Measurements from ENCODE around the gene NCBP1. TPM values are rescaled to one million over a fixed set of nuclear protein-coding genes. Genes with fewer than 3 reads are reported as not detected.

Gene NCBP1
- total and polyA plus RNA-seq, 2 donors (not counting 1 experiment from before 2014, with no cell fraction given): 27.1 to 42.9 TPM

DNA sequence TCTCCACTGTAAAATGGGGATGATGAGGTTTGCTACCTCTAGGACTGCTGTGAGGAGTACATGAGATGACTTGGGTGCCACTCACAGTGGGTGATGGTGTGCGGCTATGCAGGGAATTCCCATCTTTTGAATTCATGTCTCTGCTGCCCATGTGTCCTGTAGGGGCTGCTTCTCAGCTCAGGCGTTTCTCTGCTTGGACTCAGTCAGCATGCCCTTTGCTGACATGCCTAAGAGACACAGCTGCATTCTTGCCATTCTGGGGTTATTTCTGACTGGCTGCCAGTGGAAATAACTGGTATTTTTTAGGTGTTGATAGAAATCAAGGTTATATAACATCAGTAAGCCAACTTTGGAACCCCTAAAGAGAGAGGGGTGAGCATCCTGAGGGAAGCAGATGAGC is 87.8 kb downstream of the NCBP1 start:
- no peak for DNase-seq (ENCODE audit: low read depth in 2 of 2)
- no peak overlapping the region for H3K9ac ChIP-seq (ENCODE audit: insufficient read depth, low read length)
- no peaks in the 10 kb centered on the region for H3K79me2 ChIP-seq (ENCODE audit: control insufficient read depth, insufficient read depth, low read length)
- no peak overlapping the region for H3K4me2 ChIP-seq (ENCODE audit: extremely low read depth, insufficient read depth, low read length)
- H3K27ac ChIP-seq (ENCODE audit: insufficient read depth, low read length): no peak overlapping the region
- H2AFZ ChIP-seq (ENCODE audit: low read length): no peak overlapping the region
- H4K20me1 ChIP-seq (ENCODE audit: control insufficient read depth, extremely low read depth, insufficient read depth, low read length): no peaks in the 10 kb centered on the region
- H3K4me3 ChIP-seq (replicated peaks in 1 of 4; ENCODE audit: control extremely low read depth in 1 of 4, insufficient read depth in 1 of 4, low read depth in 3 of 4, low read length in 4 of 4): no peak overlapping the region
- H3K36me3 ChIP-seq (ENCODE audit: control insufficient read depth, insufficient read depth, low read length): no peaks in the 10 kb centered on the region
- peaks cover 8% of the 10 kb centered on the region for H3K27me3 ChIP-seq (ENCODE audit: control insufficient read depth, insufficient read depth, low read length)
- H3K9me3 ChIP-seq (ENCODE audit: control insufficient read depth, insufficient read depth, low read depth, low read length): no peaks in the 10 kb centered on the region
- TF ChIP-seq, protein P1, sequence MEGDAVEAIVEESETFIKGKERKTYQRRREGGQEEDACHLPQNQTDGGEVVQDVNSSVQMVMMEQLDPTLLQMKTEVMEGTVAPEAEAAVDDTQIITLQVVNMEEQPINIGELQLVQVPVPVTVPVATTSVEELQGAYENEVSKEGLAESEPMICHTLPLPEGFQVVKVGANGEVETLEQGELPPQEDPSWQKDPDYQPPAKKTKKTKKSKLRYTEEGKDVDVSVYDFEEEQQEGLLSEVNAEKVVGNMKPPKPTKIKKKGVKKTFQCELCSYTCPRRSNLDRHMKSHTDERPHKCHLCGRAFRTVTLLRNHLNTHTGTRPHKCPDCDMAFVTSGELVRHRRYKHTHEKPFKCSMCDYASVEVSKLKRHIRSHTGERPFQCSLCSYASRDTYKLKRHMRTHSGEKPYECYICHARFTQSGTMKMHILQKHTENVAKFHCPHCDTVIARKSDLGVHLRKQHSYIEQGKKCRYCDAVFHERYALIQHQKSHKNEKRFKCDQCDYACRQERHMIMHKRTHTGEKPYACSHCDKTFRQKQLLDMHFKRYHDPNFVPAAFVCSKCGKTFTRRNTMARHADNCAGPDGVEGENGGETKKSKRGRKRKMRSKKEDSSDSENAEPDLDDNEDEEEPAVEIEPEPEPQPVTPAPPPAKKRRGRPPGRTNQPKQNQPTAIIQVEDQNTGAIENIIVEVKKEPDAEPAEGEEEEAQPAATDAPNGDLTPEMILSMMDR (conservative IDR thresholded peaks at IDR 0.05 in 1 of 2, IDR thresholded peaks at IDR 0.05 in 1 of 2; ENCODE audit: low read depth in 1 of 2, low read length in 2 of 2): no peak
- no peak for TF ChIP-seq EZH2 (IDR thresholded peaks at IDR 0.05; ENCODE audit: low read length, missing control alignments)
- no peaks in the 10 kb centered on the region for H3K4me1 ChIP-seq (ENCODE audit: control insufficient read depth, extremely low read depth, insufficient read depth, low read length)

- Histone ChIP-seq H3K4me3 (replicated peaks in 1 of 4; ENCODE audit: control extremely low read depth in 1 of 4, insufficient read depth in 1 of 4, low read depth in 3 of 4, low read length in 4 of 4) (no peak overlapping the region), H3K79me2 (ENCODE audit: control insufficient read depth, insufficient read depth, low read length) (no peaks in the 10 kb centered on the region), H3K36me3 (ENCODE audit: control insufficient read depth, insufficient read depth, low read length) (no peaks in the 10 kb centered on the region), H3K27ac (ENCODE audit: insufficient read depth, low read length) (no peak overlapping the region), H2AFZ (ENCODE audit: low read length) (no peak overlapping the region), H4K20me1 (ENCODE audit: control insufficient read depth, extremely low read depth, insufficient read depth, low read length) (no peaks in the 10 kb centered on the region), H3K4me2 (ENCODE audit: extremely low read depth, insufficient read depth, low read length) (no peak overlapping the region), H3K27me3 (ENCODE audit: control insufficient read depth, insufficient read depth, low read length) (peaks cover 14% of the 10 kb centered on the region), H3K9me3 (ENCODE audit: control insufficient read depth, insufficient read depth, low read depth, low read length) (no peaks in the 10 kb centered on the region), H3K4me1 (ENCODE audit: control insufficient read depth, extremely low read depth, insufficient read depth, low read length) (no peaks in the 10 kb centered on the region), H3K9ac (ENCODE audit: insufficient read depth, low read length) (no peak overlapping the region)
- no peak for DNase-seq (ENCODE audit: low read depth in 2 of 2)
- no peak for TF ChIP-seq EZH2 (IDR thresholded peaks at IDR 0.05; ENCODE audit: low read length, missing control alignments)
- TF ChIP-seq, protein P1 (conservative IDR thresholded peaks at IDR 0.05 in 1 of 2, IDR thresholded peaks at IDR 0.05 in 1 of 2; ENCODE audit: low read depth in 1 of 2, low read length in 2 of 2): no peak
These were observed 88.7 kb downstream of the NCBP1 start for GRCh38 chr9:97722331-97722730.

Other genes starting within 250 kb of the NCBP1 start
- 9.0 and 14.7 TPM in 2 replicates for gene TDRD7, start 221.7 kb upstream of the NCBP1 start, total RNA-seq
- 9.8 and 10.5 TPM in 2 replicates for gene TDRD7, start 221.7 kb upstream of the NCBP1 start, polyA plus RNA-seq
- gene TMOD1, start 132.2 kb upstream of the NCBP1 start, total RNA-seq: 2.6 and 4.0 TPM in 2 replicates
- 0.98 and 3.6 TPM in 2 replicates for gene TMOD1, start 132.2 kb upstream of the NCBP1 start, polyA plus RNA-seq
- gene TSTD2, start 453 bp upstream of the NCBP1 start, total RNA-seq: 19.8 and 20.1 TPM in 2 replicates
- 12.2 and 15.9 TPM in 2 replicates for gene TSTD2, start 453 bp upstream of the NCBP1 start, polyA plus RNA-seq
- gene XPA, start 63.5 kb downstream of the NCBP1 start, total RNA-seq: 6.4 and 9.7 TPM in 2 replicates
- 4.2 and 6.1 TPM in 2 replicates for gene XPA, start 63.5 kb downstream of the NCBP1 start, polyA plus RNA-seq
- not detected in 2 replicates for gene FOXE1, start 219.4 kb downstream of the NCBP1 start, total RNA-seq
- gene FOXE1, start 219.4 kb downstream of the NCBP1 start, polyA plus RNA-seq: 0.01 and 2.0 TPM in 2 replicates